ENCODE measurements around the gene THOC6. TPM values are rescaled to one million over a fixed set of nuclear protein-coding genes. Genes with fewer than 3 reads are reported as not detected.
A peak's percentile ranks its signal among the peaks of the same experiment; 100 is the strongest.

THOC6 gene
- total and polyA plus RNA-seq, 9 of the 15 experiments (the other 6 are each of a cell fraction or from before 2014, with no cell fraction given) = 2.5 to 65.4 (median 42.3) TPM

DNA sequence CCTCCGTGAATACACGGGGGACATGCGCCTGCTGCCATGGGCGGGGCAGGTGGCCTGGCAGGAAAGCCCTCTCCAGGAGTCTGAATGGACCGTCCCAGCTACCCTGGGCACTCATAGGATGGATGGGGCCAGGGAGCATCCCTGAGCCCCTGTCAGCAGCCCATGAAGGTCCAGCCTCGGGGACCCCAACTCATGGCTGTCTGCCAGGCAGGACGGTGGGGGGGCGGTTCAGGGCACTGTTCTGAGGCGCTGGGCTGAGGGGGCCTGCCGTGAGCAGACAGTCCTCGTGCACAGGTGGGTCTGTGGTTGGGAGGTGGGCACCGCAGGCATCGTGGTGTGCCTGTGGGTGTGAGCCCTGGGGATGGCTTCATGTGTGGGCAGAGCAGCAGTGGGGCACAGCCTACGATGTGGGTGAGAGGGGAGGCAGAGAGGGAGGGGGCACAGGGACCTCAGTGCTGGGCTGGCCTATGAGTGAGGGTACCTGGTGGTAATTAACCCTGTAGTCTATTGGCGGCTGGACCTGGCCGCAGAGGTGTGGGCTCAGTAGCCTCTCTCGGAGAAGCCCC, 37.1 kb upstream of the THOC6 start:
- no peaks in the 10 kb centered on the region for H3K36me3 ChIP-seq (ENCODE audit: control insufficient read depth, insufficient read depth, low read length)
- in situ Hi-C loops (cut with MboI) = no loop called here
- peak overlapping the region in 1 of 2 experiments; percentile 64; a peak in 2 of 4 replicates for H3K9ac ChIP-seq (ENCODE audit: insufficient read depth in 1 of 2, low read depth in 2 of 2, low read length in 2 of 2)
- no peak overlapping the region for H3K4me3 ChIP-seq
- H3K4me1 ChIP-seq (replicated peaks in 1 of 2; ENCODE audit: control insufficient read depth in 2 of 2, insufficient read depth in 2 of 2, low read length in 2 of 2) = peaks cover 16 to 70% of the 10 kb centered on the region in 2 experiments
- TF ChIP-seq HMG20A (CRISPR knock-in tag; conservative IDR thresholded peaks at IDR 0.05) = no peak
- TF ChIP-seq FOXP1 (CRISPR knock-in tag; IDR thresholded peaks at IDR 0.05) = no peak
- no peak for TF ChIP-seq TARDBP (IDR thresholded peaks at IDR 0.05)
- TF ChIP-seq EP400 (IDR thresholded peaks at IDR 0.05) = no peak
- TF ChIP-seq RNF2 (IDR thresholded peaks at IDR 0.05) = no peak
- TF ChIP-seq SIN3B (IDR thresholded peaks at IDR 0.05; ENCODE audit: low read depth) = no peak
- no peak for TF ChIP-seq ZNF436 (CRISPR knock-in tag; IDR thresholded peaks at IDR 0.05)
- TF ChIP-seq TGIF2 (CRISPR knock-in tag; IDR thresholded peaks at IDR 0.05) = no peak
- no peak for TF ChIP-seq MTF1 (CRISPR knock-in tag; IDR thresholded peaks at IDR 0.05; ENCODE audit: borderline replicate concordance)
- TF ChIP-seq JUND (IDR thresholded peaks at IDR 0.05; ENCODE audit: borderline replicate concordance, low read depth, low read length) = no peak
- TF ChIP-seq JUND (tag; IDR thresholded peaks at IDR 0.05; ENCODE audit: borderline replicate concordance, low read depth, low read length) = no peak
- no peak for TF ChIP-seq ZNF282 (CRISPR knock-in tag; IDR thresholded peaks at IDR 0.05)
- TF ChIP-seq, protein P1, sequence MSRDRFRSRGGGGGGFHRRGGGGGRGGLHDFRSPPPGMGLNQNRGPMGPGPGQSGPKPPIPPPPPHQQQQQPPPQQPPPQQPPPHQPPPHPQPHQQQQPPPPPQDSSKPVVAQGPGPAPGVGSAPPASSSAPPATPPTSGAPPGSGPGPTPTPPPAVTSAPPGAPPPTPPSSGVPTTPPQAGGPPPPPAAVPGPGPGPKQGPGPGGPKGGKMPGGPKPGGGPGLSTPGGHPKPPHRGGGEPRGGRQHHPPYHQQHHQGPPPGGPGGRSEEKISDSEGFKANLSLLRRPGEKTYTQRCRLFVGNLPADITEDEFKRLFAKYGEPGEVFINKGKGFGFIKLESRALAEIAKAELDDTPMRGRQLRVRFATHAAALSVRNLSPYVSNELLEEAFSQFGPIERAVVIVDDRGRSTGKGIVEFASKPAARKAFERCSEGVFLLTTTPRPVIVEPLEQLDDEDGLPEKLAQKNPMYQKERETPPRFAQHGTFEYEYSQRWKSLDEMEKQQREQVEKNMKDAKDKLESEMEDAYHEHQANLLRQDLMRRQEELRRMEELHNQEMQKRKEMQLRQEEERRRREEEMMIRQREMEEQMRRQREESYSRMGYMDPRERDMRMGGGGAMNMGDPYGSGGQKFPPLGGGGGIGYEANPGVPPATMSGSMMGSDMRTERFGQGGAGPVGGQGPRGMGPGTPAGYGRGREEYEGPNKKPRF (IDR thresholded peaks at IDR 0.05; ENCODE audit: low read depth, low read length) = no peak
- TF ChIP-seq, protein P2, sequence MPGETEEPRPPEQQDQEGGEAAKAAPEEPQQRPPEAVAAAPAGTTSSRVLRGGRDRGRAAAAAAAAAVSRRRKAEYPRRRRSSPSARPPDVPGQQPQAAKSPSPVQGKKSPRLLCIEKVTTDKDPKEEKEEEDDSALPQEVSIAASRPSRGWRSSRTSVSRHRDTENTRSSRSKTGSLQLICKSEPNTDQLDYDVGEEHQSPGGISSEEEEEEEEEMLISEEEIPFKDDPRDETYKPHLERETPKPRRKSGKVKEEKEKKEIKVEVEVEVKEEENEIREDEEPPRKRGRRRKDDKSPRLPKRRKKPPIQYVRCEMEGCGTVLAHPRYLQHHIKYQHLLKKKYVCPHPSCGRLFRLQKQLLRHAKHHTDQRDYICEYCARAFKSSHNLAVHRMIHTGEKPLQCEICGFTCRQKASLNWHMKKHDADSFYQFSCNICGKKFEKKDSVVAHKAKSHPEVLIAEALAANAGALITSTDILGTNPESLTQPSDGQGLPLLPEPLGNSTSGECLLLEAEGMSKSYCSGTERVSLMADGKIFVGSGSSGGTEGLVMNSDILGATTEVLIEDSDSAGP (CRISPR knock-in tag; IDR thresholded peaks at IDR 0.05) = no peak
- no peak for TF ChIP-seq HOMEZ (CRISPR knock-in tag; IDR thresholded peaks at IDR 0.05)
- no peak for TF ChIP-seq ZNF253 (CRISPR knock-in tag; conservative IDR thresholded peaks at IDR 0.05)
- TF ChIP-seq CREBBP (IDR thresholded peaks at IDR 0.05; ENCODE audit: low read depth, low read length) = no peak
- no peak overlapping the region for H2AFZ ChIP-seq (ENCODE audit: low read depth, low read length)
- no peaks in the 10 kb centered on the region for H3K9me3 ChIP-seq (replicated peaks; ENCODE audit: control insufficient read depth, insufficient read depth, low read depth, low read length)
- no peak for FAIRE-seq
- H3K79me2 ChIP-seq (ENCODE audit: control insufficient read depth, insufficient read depth, low read length) = no peaks in the 10 kb centered on the region
- BruUV-seq (replicated peaks) = no TSS peak
- no peaks in the 10 kb centered on the region for H3K9me1 ChIP-seq (ENCODE audit: control insufficient read depth, insufficient read depth, low read length)
- WGBS (ENCODE audit: insufficient coverage, low coverage, missing lambda C conversion rate) = 59% methylated on average over 12 of the region's 17 CpGs
- H3K4me2 ChIP-seq (ENCODE audit: insufficient read depth, low read length) = no peak overlapping the region
- H3K27me3 ChIP-seq (ENCODE audit: control insufficient read depth in 2 of 2, insufficient read depth in 2 of 2, low read length in 2 of 2) = no peaks in the 10 kb centered on the region
- no peak for DNase-seq (ENCODE audit: extremely low read depth in 1 of 4, low spot score in 3 of 4)
- no peak overlapping the region for H3K27ac ChIP-seq (ENCODE audit: extremely low read depth, low read depth, low read length)
- ChIA-PET CTCF (ENCODE audit: low intra/inter-chr PET ratio) (no interaction called here), POLR2A (interaction anchor here (0.5 kb wide), 1 partner anchor 15 kb away, joined by 3 read pairs; no protein-coding TSS in a partner anchor)
- no peak for ATAC-seq
- H4K20me1 ChIP-seq (replicated peaks; ENCODE audit: control insufficient read depth, insufficient read depth, low read length) = no peaks in the 10 kb centered on the region
- intact Hi-C loops (cut with micrococcal nuclease) = no loop called here

Data from K562 (cell line).